ENCODE measurements around the gene CWH43. TPM values are rescaled to one million over a fixed set of nuclear protein-coding genes. Genes with fewer than 3 reads are reported as not detected.

The CWH43 gene
- 1 to 10 TPM in 1 of 4 donors, under 1 TPM in 1, not detected in 2; 0.29 to 3.7 TPM for total RNA-seq

DNA sequence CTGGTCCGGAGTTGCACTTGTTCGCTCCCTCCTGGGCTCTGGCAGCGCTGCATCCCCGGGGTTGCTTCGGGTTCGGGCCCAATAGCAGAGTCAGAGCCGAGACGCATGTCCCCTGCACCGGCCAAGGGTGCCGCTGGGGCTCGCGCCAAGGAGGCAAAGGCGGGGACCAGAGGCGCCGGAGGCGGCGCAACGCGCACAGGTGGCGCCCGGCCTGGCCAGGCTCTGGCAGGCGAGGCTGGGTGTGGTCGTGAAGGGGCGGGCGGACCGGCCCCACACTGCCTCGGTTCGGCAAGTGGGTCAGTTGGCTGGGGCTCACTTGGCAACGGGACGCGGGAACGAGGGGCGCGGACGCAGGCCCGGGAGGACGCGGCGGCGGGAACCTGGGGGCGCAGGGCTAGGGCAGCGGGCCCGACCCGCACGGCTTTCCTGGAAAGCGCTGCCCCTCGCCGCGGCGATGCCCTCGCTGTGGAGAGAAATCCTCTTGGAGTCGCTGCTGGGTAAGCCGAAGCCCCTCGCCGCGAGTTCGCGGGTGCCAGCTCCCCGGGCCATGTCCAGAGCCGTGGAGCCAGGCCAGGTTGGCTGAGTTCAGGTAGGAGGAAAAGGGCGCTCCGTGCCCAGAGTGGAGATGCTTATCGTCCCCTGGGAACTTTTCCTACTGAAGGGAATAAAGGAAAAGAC, at the start of gene CWH43:
TSS of gene CWH43 (plus strand) at position 300 of the 678 bp plus-strand sequence. CDS start at position 455, 155 bp downstream.
- no peaks in the 10 kb centered on the region for H3K4me1 ChIP-seq
- no peak within 1 kb of the TSS for H3K4me3 ChIP-seq
- H3K27ac ChIP-seq = no peak within 1 kb of the TSS
- H3K27me3 ChIP-seq = no peaks in the 10 kb centered on the region
- no peaks in the 10 kb centered on the region for H3K36me3 ChIP-seq
- no peak for DNase-seq
- no peaks in the 10 kb centered on the region for H3K9me3 ChIP-seq
- intact Hi-C loops (cut with DNase I; ENCODE audit: low total_unique reads) = no loop called here
- TF ChIP-seq, protein P1, sequence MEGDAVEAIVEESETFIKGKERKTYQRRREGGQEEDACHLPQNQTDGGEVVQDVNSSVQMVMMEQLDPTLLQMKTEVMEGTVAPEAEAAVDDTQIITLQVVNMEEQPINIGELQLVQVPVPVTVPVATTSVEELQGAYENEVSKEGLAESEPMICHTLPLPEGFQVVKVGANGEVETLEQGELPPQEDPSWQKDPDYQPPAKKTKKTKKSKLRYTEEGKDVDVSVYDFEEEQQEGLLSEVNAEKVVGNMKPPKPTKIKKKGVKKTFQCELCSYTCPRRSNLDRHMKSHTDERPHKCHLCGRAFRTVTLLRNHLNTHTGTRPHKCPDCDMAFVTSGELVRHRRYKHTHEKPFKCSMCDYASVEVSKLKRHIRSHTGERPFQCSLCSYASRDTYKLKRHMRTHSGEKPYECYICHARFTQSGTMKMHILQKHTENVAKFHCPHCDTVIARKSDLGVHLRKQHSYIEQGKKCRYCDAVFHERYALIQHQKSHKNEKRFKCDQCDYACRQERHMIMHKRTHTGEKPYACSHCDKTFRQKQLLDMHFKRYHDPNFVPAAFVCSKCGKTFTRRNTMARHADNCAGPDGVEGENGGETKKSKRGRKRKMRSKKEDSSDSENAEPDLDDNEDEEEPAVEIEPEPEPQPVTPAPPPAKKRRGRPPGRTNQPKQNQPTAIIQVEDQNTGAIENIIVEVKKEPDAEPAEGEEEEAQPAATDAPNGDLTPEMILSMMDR (IDR thresholded peaks at IDR 0.05) = no peak
- TF ChIP-seq POLR2A (IDR thresholded peaks at IDR 0.05) = no peak

- Histone ChIP-seq H3K36me3 (no peaks in the 10 kb centered on the region), H3K9me3 (no peaks in the 10 kb centered on the region), H3K27ac (no peak overlapping the region), H3K4me3 (no peak overlapping the region), H3K4me1 (no peaks in the 10 kb centered on the region), H3K27me3 (no peaks in the 10 kb centered on the region)
- DNase-seq = no peak
- TF ChIP-seq, protein P1 (IDR thresholded peaks at IDR 0.05) = no peak
- no peak for TF ChIP-seq POLR2A (IDR thresholded peaks at IDR 0.05)
- intact Hi-C loops (cut with DNase I; ENCODE audit: low total_unique reads) = no loop called here
Observed at GRCh38 chr4:48937033-48937432, 49.0 kb upstream of the CWH43 start.

- no peak for TF ChIP-seq POLR2A (IDR thresholded peaks at IDR 0.05)
- TF ChIP-seq, protein P1 (IDR thresholded peaks at IDR 0.05) = no peak
- no peaks in the 10 kb centered on the region for H3K4me1 ChIP-seq
- H3K9me3 ChIP-seq = no peaks in the 10 kb centered on the region
- DNase-seq = no peak
- no peaks in the 10 kb centered on the region for H3K27me3 ChIP-seq
- H3K4me3 ChIP-seq = no peak overlapping the region
- H3K36me3 ChIP-seq = no peaks in the 10 kb centered on the region
- intact Hi-C loops (cut with DNase I; ENCODE audit: low total_unique reads) = no loop called here
- H3K27ac ChIP-seq = no peak overlapping the region
Observed at GRCh38 chr4:48938831-48939230, 47.2 kb upstream of the CWH43 start.

DNA sequence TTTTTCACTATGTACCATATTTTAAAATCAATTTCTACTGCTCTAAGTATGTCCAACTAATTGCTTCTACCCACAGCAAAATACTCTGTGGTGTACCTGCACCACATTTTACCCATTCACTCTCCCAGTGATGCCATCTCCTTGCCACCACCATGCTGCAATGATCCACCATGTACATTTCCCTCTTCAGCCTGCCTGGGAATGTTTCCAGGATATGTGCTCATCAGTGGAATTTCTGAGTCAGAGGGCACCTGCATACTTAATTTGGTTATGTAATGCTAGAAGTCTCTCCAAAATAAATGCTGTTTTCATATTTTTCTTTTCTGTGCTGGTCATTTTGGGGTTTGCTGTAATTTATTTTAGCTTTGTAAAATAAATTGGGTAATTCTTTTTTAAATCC, 46.3 kb upstream of the CWH43 start:
- Histone ChIP-seq H3K36me3 (no peaks in the 10 kb centered on the region), H3K27me3 (no peaks in the 10 kb centered on the region), H3K27ac (no peak overlapping the region), H3K9me3 (no peaks in the 10 kb centered on the region), H3K4me1 (no peaks in the 10 kb centered on the region), H3K4me3 (no peak overlapping the region)
- no peak for TF ChIP-seq POLR2A (IDR thresholded peaks at IDR 0.05)
- intact Hi-C loops (cut with DNase I; ENCODE audit: low total_unique reads) = no loop called here
- no peak for DNase-seq

DNA sequence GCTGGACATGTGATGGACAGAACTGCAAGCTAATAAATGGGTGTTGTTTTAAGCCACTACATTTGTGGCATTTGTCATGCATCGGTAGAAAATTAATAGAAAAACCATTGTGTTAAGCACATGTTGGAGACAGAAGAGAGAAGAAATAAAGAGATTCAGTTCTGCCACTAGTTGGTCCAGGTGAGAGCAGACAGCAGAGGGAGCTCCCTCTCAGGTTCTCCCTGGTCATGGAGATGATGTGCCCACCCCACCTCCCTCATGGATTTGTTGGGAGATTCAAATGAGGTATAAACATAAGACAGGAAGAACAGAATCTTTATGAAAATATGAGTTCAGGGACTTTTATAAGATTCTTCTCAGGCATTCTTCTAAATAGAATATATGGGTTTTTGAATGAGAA, 42.7 kb upstream of the CWH43 start:
- no peaks in the 10 kb centered on the region for H3K4me1 ChIP-seq
- no peak overlapping the region for H3K4me3 ChIP-seq
- TF ChIP-seq, protein P1 (IDR thresholded peaks at IDR 0.05) = no peak
- no peak for TF ChIP-seq POLR2A (IDR thresholded peaks at IDR 0.05)
- DNase-seq = no peak
- no peaks in the 10 kb centered on the region for H3K9me3 ChIP-seq
- intact Hi-C loops (cut with DNase I; ENCODE audit: low total_unique reads) = no loop called here
- no peaks in the 10 kb centered on the region for H3K36me3 ChIP-seq
- no peaks in the 10 kb centered on the region for H3K27me3 ChIP-seq
- H3K27ac ChIP-seq = no peak overlapping the region

Data from uterus (tissue), 4 donors.